Measurements from ENCODE around the gene FRMD4A. TPM values are rescaled to one million over a fixed set of nuclear protein-coding genes. Genes with fewer than 3 reads are reported as not detected.

FRMD4A gene
- total and polyA plus RNA-seq, 2 experiments from 2014 or later, result 3.7 to 12.6 TPM

DNA sequence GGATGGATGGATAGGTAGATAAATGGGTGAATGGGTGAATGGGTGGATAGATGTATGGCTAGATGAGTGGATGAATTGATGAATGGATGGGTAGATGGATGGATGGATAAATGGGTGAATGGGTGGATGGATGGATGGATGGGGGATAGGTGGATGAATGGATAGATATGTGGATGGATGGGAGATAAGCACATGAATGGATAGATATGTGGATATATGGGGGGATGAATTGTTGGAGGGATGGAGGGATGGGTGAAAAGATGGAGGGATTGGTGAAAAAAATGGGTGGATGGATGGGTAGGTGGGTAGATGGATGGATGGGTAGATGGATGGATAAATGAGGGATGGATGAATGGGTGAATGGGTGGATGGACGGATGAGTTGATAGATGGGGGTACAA is 196.4 kb downstream of the FRMD4A start:
- TF ChIP-seq, protein P1, sequence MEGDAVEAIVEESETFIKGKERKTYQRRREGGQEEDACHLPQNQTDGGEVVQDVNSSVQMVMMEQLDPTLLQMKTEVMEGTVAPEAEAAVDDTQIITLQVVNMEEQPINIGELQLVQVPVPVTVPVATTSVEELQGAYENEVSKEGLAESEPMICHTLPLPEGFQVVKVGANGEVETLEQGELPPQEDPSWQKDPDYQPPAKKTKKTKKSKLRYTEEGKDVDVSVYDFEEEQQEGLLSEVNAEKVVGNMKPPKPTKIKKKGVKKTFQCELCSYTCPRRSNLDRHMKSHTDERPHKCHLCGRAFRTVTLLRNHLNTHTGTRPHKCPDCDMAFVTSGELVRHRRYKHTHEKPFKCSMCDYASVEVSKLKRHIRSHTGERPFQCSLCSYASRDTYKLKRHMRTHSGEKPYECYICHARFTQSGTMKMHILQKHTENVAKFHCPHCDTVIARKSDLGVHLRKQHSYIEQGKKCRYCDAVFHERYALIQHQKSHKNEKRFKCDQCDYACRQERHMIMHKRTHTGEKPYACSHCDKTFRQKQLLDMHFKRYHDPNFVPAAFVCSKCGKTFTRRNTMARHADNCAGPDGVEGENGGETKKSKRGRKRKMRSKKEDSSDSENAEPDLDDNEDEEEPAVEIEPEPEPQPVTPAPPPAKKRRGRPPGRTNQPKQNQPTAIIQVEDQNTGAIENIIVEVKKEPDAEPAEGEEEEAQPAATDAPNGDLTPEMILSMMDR (IDR thresholded peaks at IDR 0.05; ENCODE audit: low read depth, low read length), result no peak
- no peak for DNase-seq (ENCODE audit: low read depth in 1 of 2, low spot score in 1 of 2)
- no peaks in the 10 kb centered on the region for H3K9me3 ChIP-seq (ENCODE audit: low read depth)

DNA sequence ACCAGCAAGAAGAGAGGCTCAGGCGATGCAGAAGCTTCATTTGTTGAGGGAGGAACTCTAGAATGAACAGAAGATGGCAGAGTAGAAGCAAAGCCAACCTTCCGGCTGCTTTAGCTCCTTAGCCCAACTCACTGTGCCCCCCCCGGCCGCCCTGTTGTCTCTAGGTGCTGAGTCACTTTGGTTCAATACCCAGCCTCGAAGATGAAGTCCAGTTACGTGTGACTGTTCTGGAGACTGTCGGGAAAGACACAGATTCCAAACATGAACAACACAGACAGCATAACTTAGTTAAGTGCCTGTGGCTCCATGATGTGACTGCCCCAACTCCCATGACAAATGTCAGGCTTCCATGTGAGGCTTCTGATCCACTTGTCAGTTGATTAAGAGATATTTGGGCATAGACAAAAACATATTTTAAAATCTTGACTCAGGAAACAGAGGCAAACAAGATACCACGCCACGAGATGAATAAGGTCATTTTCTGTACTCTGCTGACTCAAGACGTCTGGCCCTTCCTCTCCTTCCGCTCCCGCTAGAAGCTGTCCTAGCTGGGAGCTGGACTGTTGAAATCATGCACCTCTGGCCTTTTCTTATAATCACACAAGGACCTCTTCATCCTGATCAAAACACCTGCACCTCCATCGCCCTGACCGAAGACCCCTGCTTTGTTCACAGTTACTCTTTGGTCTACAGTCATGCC is 199.3 kb downstream of the FRMD4A start:
- H3K36me3 ChIP-seq, result no peaks in the 10 kb centered on the region
- no peak for DNase-seq (ENCODE audit: low read depth in 1 of 2, low spot score in 1 of 2)
- no peak overlapping the region for H3K27ac ChIP-seq
- TF ChIP-seq, protein P1 (IDR thresholded peaks at IDR 0.05; ENCODE audit: low read depth, low read length), result no peak
- H3K4me1 ChIP-seq (ENCODE audit: low read depth), result no peaks in the 10 kb centered on the region
- no peaks in the 10 kb centered on the region for H3K9me3 ChIP-seq (ENCODE audit: low read depth)
- H3K4me3 ChIP-seq, result no peak overlapping the region
- H3K27me3 ChIP-seq, result no peaks in the 10 kb centered on the region

More for the DNA sequence above, 196.4 kb downstream of the FRMD4A start:
- no peak overlapping the region for H3K27ac ChIP-seq
- no peak overlapping the region for H3K4me3 ChIP-seq
- H3K36me3 ChIP-seq, result no peaks in the 10 kb centered on the region
- H3K27me3 ChIP-seq, result no peaks in the 10 kb centered on the region
- no peaks in the 10 kb centered on the region for H3K4me1 ChIP-seq (ENCODE audit: low read depth)

DNA sequence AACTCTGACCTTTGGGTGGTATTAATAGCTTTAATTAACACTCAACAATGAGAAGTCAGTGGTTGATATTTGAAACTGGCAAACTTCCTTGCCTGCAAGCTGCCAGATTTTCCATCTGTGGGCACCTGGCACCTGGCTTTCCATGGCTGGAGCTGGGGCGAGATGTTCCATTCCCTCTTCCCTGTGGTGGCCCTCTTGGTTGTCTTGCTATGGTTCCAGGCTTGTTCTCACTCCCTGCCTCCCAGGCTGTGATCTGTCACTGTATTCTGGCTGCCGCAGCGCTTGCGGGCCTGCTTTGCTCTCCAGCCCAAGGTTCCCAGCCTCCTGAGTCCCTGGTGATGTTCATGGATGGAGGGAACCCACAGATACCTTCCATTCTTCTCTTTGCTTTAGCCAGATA is 201.0 kb downstream of the FRMD4A start:
- TF ChIP-seq, protein P1 (IDR thresholded peaks at IDR 0.05; ENCODE audit: low read depth, low read length), result no peak
- no peaks in the 10 kb centered on the region for H3K27me3 ChIP-seq
- no peaks in the 10 kb centered on the region for H3K4me1 ChIP-seq (ENCODE audit: low read depth)
- DNase-seq (ENCODE audit: low read depth in 1 of 2, low spot score in 1 of 2), result no peak
- no peaks in the 10 kb centered on the region for H3K9me3 ChIP-seq (ENCODE audit: low read depth)
- H3K27ac ChIP-seq, result no peak overlapping the region
- H3K4me3 ChIP-seq, result no peak overlapping the region
- H3K36me3 ChIP-seq, result no peaks in the 10 kb centered on the region

DNA sequence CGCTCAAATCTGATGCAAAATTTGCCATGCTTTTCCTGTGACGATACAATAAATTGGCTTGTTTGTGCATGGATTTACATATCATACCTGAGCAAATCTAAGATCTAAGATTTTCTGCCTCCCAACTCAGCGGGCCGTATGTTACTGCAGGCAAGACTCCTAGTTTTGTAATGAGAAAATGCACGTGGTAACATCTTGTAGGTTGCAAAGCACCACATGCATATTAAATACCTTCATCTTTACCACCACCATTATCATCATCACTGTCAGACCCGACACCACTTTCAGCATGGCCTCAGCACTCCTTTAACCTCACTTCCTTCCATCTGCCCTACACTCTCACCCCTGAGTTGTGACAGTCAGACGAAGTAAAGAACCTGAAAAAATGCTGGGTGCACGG is 202.2 kb downstream of the FRMD4A start:
- H3K27ac ChIP-seq, result no peak overlapping the region
- no peaks in the 10 kb centered on the region for H3K4me1 ChIP-seq (ENCODE audit: low read depth)
- TF ChIP-seq, protein P1 (IDR thresholded peaks at IDR 0.05; ENCODE audit: low read depth, low read length), result no peak
- no peaks in the 10 kb centered on the region for H3K9me3 ChIP-seq (ENCODE audit: low read depth)
- H3K36me3 ChIP-seq, result no peaks in the 10 kb centered on the region
- H3K4me3 ChIP-seq, result no peak overlapping the region
- no peaks in the 10 kb centered on the region for H3K27me3 ChIP-seq
- no peak for DNase-seq (ENCODE audit: low read depth in 1 of 2, low spot score in 1 of 2)

DNA sequence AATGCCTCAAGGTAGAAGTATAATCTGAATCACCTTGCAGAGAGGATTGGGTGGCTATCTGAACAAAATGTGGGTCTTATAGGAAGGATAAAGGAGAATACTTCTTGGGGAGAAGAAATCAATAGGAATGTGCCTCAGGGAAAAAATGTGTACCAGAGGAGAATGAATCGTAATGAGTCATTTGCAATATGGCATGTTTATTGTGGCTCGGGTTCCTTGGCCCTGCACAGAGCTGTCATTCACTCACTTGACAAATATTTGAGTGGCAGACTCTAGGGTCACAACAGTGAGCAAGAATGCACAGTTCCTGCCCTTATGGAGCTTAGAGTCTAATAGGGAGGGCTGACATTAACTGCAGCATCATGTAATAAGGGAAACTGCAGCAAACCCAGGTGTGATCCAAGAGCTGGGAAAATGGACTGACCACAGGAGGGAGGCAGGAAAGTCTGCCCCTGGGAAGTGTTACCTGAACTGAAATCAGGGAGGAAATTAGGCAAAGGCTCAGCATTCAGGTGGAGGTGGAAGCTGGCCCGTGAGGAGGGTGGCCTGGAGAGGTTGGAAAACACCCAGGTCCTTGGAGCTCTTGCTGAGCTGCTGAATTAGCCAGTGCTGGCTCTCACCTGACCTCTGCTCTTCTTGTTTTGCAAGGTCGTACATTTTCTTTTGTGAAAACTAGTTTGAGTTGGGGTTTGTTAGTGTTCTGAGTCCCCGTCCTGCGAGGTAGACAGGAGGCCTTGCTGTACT is 203.9 kb downstream of the FRMD4A start:
- no peak for DNase-seq (ENCODE audit: low read depth in 1 of 2, low spot score in 1 of 2)
- no peak overlapping the region for H3K27ac ChIP-seq
- no peaks in the 10 kb centered on the region for H3K27me3 ChIP-seq
- TF ChIP-seq, protein P1 (IDR thresholded peaks at IDR 0.05; ENCODE audit: low read depth, low read length), result no peak
- no peaks in the 10 kb centered on the region for H3K36me3 ChIP-seq
- H3K4me1 ChIP-seq (ENCODE audit: low read depth), result no peaks in the 10 kb centered on the region
- no peak overlapping the region for H3K4me3 ChIP-seq
- no peaks in the 10 kb centered on the region for H3K9me3 ChIP-seq (ENCODE audit: low read depth)
